Upper lobe of left lung (tissue), 4 donors: ENCODE data around the gene SYT5.

Source experiments
- CTCF ChIP-seq, 6 experiments: fragments of 450-650 bp in 4 of 6; fragments of 200-600 bp in 2 of 6; sonication (generic) in 2 of 6; IDR thresholded peaks; one replicate each; pipeline ENCODE4 v1.5.1; 2016 to 2019; ENCODE audit warnings: antibody characterized with exemption in 6 of 6
- EP300 ChIP-seq, 4 donors: sonication (generic); formaldehyde crosslinking; IDR thresholded peaks; one replicate each; pipeline ENCODE4 v1.5.1; 2017; ENCODE audit warnings: antibody characterized with exemption in 4 of 4, control low read depth in 2 of 4
- POLR2A ChIP-seq, 4 donors: fragments of 450-650 bp; IDR thresholded peaks; one replicate each; pipeline ENCODE4 v1.5.1; 2016 to 2017; ENCODE audit warnings: antibody characterized with exemption in 4 of 4, mild to moderate bottlenecking in 2 of 4
- POLR2AphosphoS5 ChIP-seq, 2 donors: sonication (generic); formaldehyde crosslinking; IDR thresholded peaks; one replicate each; pipeline ENCODE4 v1.5.1; 2017; ENCODE audit warnings: antibody characterized with exemption in 2 of 2

DNA sequence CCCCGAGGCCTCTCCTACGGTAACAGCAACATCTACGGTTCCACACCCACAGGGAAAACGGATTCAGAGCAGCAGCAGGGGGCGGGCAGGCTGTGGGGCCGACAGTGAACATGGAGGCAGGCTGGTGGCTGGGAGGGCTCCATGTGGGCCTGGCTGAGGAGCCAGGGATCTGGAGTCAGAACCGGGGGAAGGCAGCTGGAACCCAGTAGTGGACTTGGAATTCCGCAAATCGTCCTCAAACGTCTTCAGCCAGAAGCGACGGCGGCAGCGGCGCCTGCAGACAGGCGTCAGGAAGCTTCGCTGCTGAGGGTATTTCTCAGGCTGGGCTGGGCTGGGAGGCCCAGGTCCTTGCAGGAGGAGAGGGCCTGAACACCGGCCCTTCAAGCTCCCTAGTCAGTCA, 46.7 kb upstream of the SYT5 start:
- TF ChIP-seq CTCF (IDR thresholded peaks at IDR 0.05) (no peak), POLR2A (IDR thresholded peaks at IDR 0.05) (no peak), POLR2AphosphoS5 (IDR thresholded peaks at IDR 0.05) (no peak), EP300 (IDR thresholded peaks at IDR 0.05) (no peak)
